ENCODE results near the gene MAVS. TPM values are rescaled to one million over a fixed set of nuclear protein-coding genes. Genes with fewer than 3 reads are reported as not detected.
"Not testable (repeated sequence)": the region's sequence is repeated elsewhere in the genome, so short reads cannot be mapped to it uniquely, and the experiment has no call there.

Gene MAVS
- total RNA-seq, 2 donors from 2014 or later, result 20.1 to 21.1 TPM

- not testable (repeated sequence) for H3K27me3 Mint-ChIP-seq; H3K9me3 ChIP-seq (ENCODE audit: control insufficient read depth, low read length, poor library complexity, severe bottlenecking); H3K36me3 Mint-ChIP-seq (ENCODE audit: low read depth); ATAC-seq; DNase-seq; H3K4me1 Mint-ChIP-seq
- Mint-ChIP-seq H3K4me3 (peak overlapping the region; percentile 59), H3K27ac (peak overlapping the region; percentile 11)
Observed at GRCh38 chr20:3843990-3844619, 2.5 kb upstream of the MAVS start.

- no peaks in the 10 kb centered on the region for H3K27me3 Mint-ChIP-seq
- peak overlapping the region; percentile 88 for H3K4me3 Mint-ChIP-seq
- no peak for DNase-seq
- ATAC-seq, result no peak
- peak overlapping the region; percentile 80 for H3K27ac Mint-ChIP-seq
- no peaks in the 10 kb centered on the region for H3K9me3 ChIP-seq (ENCODE audit: control insufficient read depth, low read length, poor library complexity, severe bottlenecking)
- no peaks in the 10 kb centered on the region for H3K36me3 Mint-ChIP-seq (ENCODE audit: low read depth)
- H3K4me1 Mint-ChIP-seq, result peaks cover 12% of the 10 kb centered on the region
Observed at GRCh38 chr20:3846378-3846739, 275 bp upstream of the MAVS start.

GRCh38 chr20:3847429-3847940, 851 bp downstream of the MAVS start:
- Mint-ChIP-seq H3K4me1 (peaks cover 12% of the 10 kb centered on the region), H3K27ac (peak overlapping the region; percentile 80), H3K27me3 (no peaks in the 10 kb centered on the region), H3K36me3 (ENCODE audit: low read depth) (no peaks in the 10 kb centered on the region), H3K4me3 (peak overlapping the region; percentile 88)
- no peaks in the 10 kb centered on the region for H3K9me3 ChIP-seq (ENCODE audit: control insufficient read depth, low read length, poor library complexity, severe bottlenecking)
- DNase-seq (no peak), ATAC-seq (no peak)

GRCh38 chr20:3848565-3848964, 1.9 kb downstream of the MAVS start:
- H3K27me3 Mint-ChIP-seq, result no peaks in the 10 kb centered on the region
- ATAC-seq (no peak), DNase-seq (no peak)
- H3K27ac Mint-ChIP-seq, result peak overlapping the region; percentile 78
- H3K4me3 Mint-ChIP-seq, result peak overlapping the region; percentile 88
- H3K9me3 ChIP-seq (ENCODE audit: control insufficient read depth, low read length, poor library complexity, severe bottlenecking), result no peaks in the 10 kb centered on the region
- no peaks in the 10 kb centered on the region for H3K36me3 Mint-ChIP-seq (ENCODE audit: low read depth)
- H3K4me1 Mint-ChIP-seq, result peaks cover 12% of the 10 kb centered on the region

- peaks cover 10% of the 10 kb centered on the region for H3K4me1 Mint-ChIP-seq
- ATAC-seq (no peak), DNase-seq (no peak)
- peaks cover 5% of the 10 kb centered on the region for H3K36me3 Mint-ChIP-seq (ENCODE audit: low read depth)
- no peaks in the 10 kb centered on the region for H3K9me3 ChIP-seq (ENCODE audit: control insufficient read depth, low read length, poor library complexity, severe bottlenecking)
- H3K27me3 Mint-ChIP-seq, result no peaks in the 10 kb centered on the region
- H3K27ac Mint-ChIP-seq, result peak overlapping the region; percentile 60
- no peak overlapping the region for H3K4me3 Mint-ChIP-seq
Observed at GRCh38 chr20:3854462-3854871, 7.8 kb downstream of the MAVS start.

- H3K4me1 Mint-ChIP-seq, result peaks cover 10% of the 10 kb centered on the region
- H3K4me3 Mint-ChIP-seq, result no peak overlapping the region
- peak overlapping the region; percentile 29 for H3K27ac Mint-ChIP-seq
- H3K36me3 Mint-ChIP-seq (ENCODE audit: low read depth), result peaks cover 10% of the 10 kb centered on the region
- DNase-seq, result no peak
- no peaks in the 10 kb centered on the region for H3K27me3 Mint-ChIP-seq
- H3K9me3 ChIP-seq (ENCODE audit: control insufficient read depth, low read length, poor library complexity, severe bottlenecking), result no peaks in the 10 kb centered on the region
- no peak for ATAC-seq
Observed at GRCh38 chr20:3857405-3857804, 10.8 kb downstream of the MAVS start.

- Mint-ChIP-seq H3K4me3 (no peak overlapping the region), H3K36me3 (ENCODE audit: low read depth) (peaks cover 14% of the 10 kb centered on the region), H3K4me1 (peaks cover 10% of the 10 kb centered on the region), H3K27me3 (no peaks in the 10 kb centered on the region), H3K27ac (no peak overlapping the region)
- DNase-seq (no peak), ATAC-seq (no peak)
- no peaks in the 10 kb centered on the region for H3K9me3 ChIP-seq (ENCODE audit: control insufficient read depth, low read length, poor library complexity, severe bottlenecking)
Observed at GRCh38 chr20:3858689-3859088, 12.1 kb downstream of the MAVS start.

- DNase-seq (no peak), ATAC-seq (no peak)
- Mint-ChIP-seq H3K27me3 (no peaks in the 10 kb centered on the region), H3K4me3 (no peak overlapping the region), H3K27ac (no peak overlapping the region), H3K36me3 (ENCODE audit: low read depth) (peaks cover 16% of the 10 kb centered on the region), H3K4me1 (peaks cover 7% of the 10 kb centered on the region)
- no peaks in the 10 kb centered on the region for H3K9me3 ChIP-seq (ENCODE audit: control insufficient read depth, low read length, poor library complexity, severe bottlenecking)
Observed at GRCh38 chr20:3861191-3861590, 14.6 kb downstream of the MAVS start.

- no peak for ATAC-seq
- Mint-ChIP-seq H3K4me3 (no peak overlapping the region), H3K36me3 (ENCODE audit: low read depth) (peaks cover 13% of the 10 kb centered on the region), H3K27me3 (no peaks in the 10 kb centered on the region), H3K27ac (peak overlapping the region; percentile 16), H3K4me1 (peaks cover 4% of the 10 kb centered on the region)
- H3K9me3 ChIP-seq (ENCODE audit: control insufficient read depth, low read length, poor library complexity, severe bottlenecking), result no peaks in the 10 kb centered on the region
- DNase-seq, result no peak
Observed at GRCh38 chr20:3862333-3862732, 15.7 kb downstream of the MAVS start.

GRCh38 chr20:3863317-3863716, 16.7 kb downstream of the MAVS start:
- no peaks in the 10 kb centered on the region for H3K27me3 Mint-ChIP-seq
- no peaks in the 10 kb centered on the region for H3K9me3 ChIP-seq (ENCODE audit: control insufficient read depth, low read length, poor library complexity, severe bottlenecking)
- peaks cover 4% of the 10 kb centered on the region for H3K4me1 Mint-ChIP-seq
- H3K4me3 Mint-ChIP-seq, result no peak overlapping the region
- ATAC-seq (no peak), DNase-seq (no peak)
- H3K36me3 Mint-ChIP-seq (ENCODE audit: low read depth), result peaks cover 10% of the 10 kb centered on the region
- H3K27ac Mint-ChIP-seq, result peak overlapping the region; percentile 39

GRCh38 chr20:3864518-3864917, 17.9 kb downstream of the MAVS start:
- Mint-ChIP-seq H3K4me3 (no peak overlapping the region), H3K36me3 (ENCODE audit: low read depth) (peaks cover 10% of the 10 kb centered on the region), H3K27ac (peak overlapping the region; percentile 43), H3K27me3 (no peaks in the 10 kb centered on the region), H3K4me1 (peaks cover 4% of the 10 kb centered on the region)
- ATAC-seq (no peak), DNase-seq (no peak)
- no peaks in the 10 kb centered on the region for H3K9me3 ChIP-seq (ENCODE audit: control insufficient read depth, low read length, poor library complexity, severe bottlenecking)

GRCh38 chr20:3865152-3865886, 18.7 kb downstream of the MAVS start:
- no peak for DNase-seq
- H3K27me3 Mint-ChIP-seq, result no peaks in the 10 kb centered on the region
- ATAC-seq, result no peak
- peak overlapping the region; percentile 43 for H3K27ac Mint-ChIP-seq
- H3K36me3 Mint-ChIP-seq (ENCODE audit: low read depth), result peaks cover 10% of the 10 kb centered on the region
- peaks cover 4% of the 10 kb centered on the region for H3K4me1 Mint-ChIP-seq
- H3K9me3 ChIP-seq (ENCODE audit: control insufficient read depth, low read length, poor library complexity, severe bottlenecking), result no peaks in the 10 kb centered on the region
- no peak overlapping the region for H3K4me3 Mint-ChIP-seq

GRCh38 chr20:3865887-3866407, 19.3 kb downstream of the MAVS start:
- H3K36me3 Mint-ChIP-seq (ENCODE audit: low read depth), result peaks cover 10% of the 10 kb centered on the region

More at GRCh38 chr20:3865887-3866407, 19.3 kb downstream of the MAVS start:
- Mint-ChIP-seq H3K4me1 (peaks cover 4% of the 10 kb centered on the region), H3K27me3 (no peaks in the 10 kb centered on the region), H3K27ac (no peak overlapping the region), H3K4me3 (no peak overlapping the region)
- H3K9me3 ChIP-seq (ENCODE audit: control insufficient read depth, low read length, poor library complexity, severe bottlenecking), result no peaks in the 10 kb centered on the region
- no peak for ATAC-seq
- DNase-seq, result no peak
